ENCODE measurements around the gene EBF3.

- TF ChIP-seq ETS1 (IDR thresholded peaks at IDR 0.05), result no peak
- TF ChIP-seq, protein P1, sequence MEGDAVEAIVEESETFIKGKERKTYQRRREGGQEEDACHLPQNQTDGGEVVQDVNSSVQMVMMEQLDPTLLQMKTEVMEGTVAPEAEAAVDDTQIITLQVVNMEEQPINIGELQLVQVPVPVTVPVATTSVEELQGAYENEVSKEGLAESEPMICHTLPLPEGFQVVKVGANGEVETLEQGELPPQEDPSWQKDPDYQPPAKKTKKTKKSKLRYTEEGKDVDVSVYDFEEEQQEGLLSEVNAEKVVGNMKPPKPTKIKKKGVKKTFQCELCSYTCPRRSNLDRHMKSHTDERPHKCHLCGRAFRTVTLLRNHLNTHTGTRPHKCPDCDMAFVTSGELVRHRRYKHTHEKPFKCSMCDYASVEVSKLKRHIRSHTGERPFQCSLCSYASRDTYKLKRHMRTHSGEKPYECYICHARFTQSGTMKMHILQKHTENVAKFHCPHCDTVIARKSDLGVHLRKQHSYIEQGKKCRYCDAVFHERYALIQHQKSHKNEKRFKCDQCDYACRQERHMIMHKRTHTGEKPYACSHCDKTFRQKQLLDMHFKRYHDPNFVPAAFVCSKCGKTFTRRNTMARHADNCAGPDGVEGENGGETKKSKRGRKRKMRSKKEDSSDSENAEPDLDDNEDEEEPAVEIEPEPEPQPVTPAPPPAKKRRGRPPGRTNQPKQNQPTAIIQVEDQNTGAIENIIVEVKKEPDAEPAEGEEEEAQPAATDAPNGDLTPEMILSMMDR (conservative IDR thresholded peaks at IDR 0.05; ENCODE audit: low read depth in 2 of 2), result no peak
- TF ChIP-seq POLR2AphosphoS5 (IDR thresholded peaks at IDR 0.05; ENCODE audit: low read depth), result no peak
- no peak for TF ChIP-seq REST (IDR thresholded peaks at IDR 0.05; ENCODE audit: unreplicated experiment)
- TF ChIP-seq EZH2 (IDR thresholded peaks at IDR 0.05; ENCODE audit: low read depth, unreplicated experiment), result no peak
- TF ChIP-seq ZNF331 (CRISPR knock-in tag; IDR thresholded peaks at IDR 0.05; ENCODE audit: low read depth), result no peak
Measured at GRCh38 chr10:129844216-129844766, 119.8 kb downstream of the EBF3 start.
